IMR-90 (cell line): ENCODE measurements around the gene NUDT3. TPM values are rescaled to one million over a fixed set of nuclear protein-coding genes. Genes with fewer than 3 reads are reported as not detected.
A peak's percentile ranks its signal among the peaks of the same experiment; 100 is the strongest.

Experiments used
- ATAC-seq: fragments of 200-7000 bp; cut with Tn5 transposase; 2 replicates; pipeline ENCODE4 v1.9.1; 2020; ENCODE audit warnings: low read depth, mild to moderate bottlenecking, moderate library complexity
- BruUV-seq: library from RNA; stranded (reverse); fragments of 400-500 nt; replicated peaks from 2 replicates; lab custom pipeline; 2021; lab: Mats Ljungman, UMichigan
- CTCF ChIA-PET: fragments of 300-600 bp; formaldehyde crosslinking; extraction: SDS; loops from one replicate; lab custom pipeline; 2021; ENCODE audit warnings: antibody characterized with exemption; lab: Yijun Ruan, JAX
- POLR2A ChIA-PET: fragments of 300-600 bp; sonication (Branson Sonifier 250); formaldehyde crosslinking; loops from one replicate; lab custom pipeline; 2022; ENCODE audit warnings: antibody characterized with exemption; ENCODE audit not compliant: unreplicated experiment; lab: Charles Lee
- DNase-seq: peaks from one replicate; pipeline ENCODE4 v3.0.0; 2013
- H2AFZ ChIP-seq: replicated peaks from 2 replicates; pipeline ENCODE3; 2013; ENCODE audit warnings: low read length, mild to moderate bottlenecking; ENCODE audit not compliant: poor library complexity
- H2AK5ac ChIP-seq: 2 replicates; pipeline ENCODE4 v1.6.1; 2013; ENCODE audit warnings: low read depth, low read length, inconsistent platforms
- H2AK9ac ChIP-seq: replicated peaks from 2 replicates; pipeline ENCODE3; 2013; ENCODE audit warnings: mild to moderate bottlenecking, low read depth, low read length, moderate library complexity; ENCODE audit not compliant: poor library complexity
- H2BK120ac ChIP-seq: 2 replicates; pipeline ENCODE4 v1.6.1; 2013; ENCODE audit warnings: low read depth, low read length, inconsistent platforms
- H2BK15ac ChIP-seq: 3 replicates; pipeline ENCODE4 v1.6.1; 2013; ENCODE audit warnings: low read depth, low read length, inconsistent platforms
- H2BK20ac ChIP-seq: 2 replicates; pipeline ENCODE4 v1.6.1; 2013; ENCODE audit warnings: low read depth, mild to moderate bottlenecking, inconsistent platforms, low read length, moderate library complexity
- H2BK5ac ChIP-seq: 2 replicates; pipeline ENCODE4 v1.6.1; 2013; ENCODE audit warnings: mild to moderate bottlenecking, low read depth, low read length, inconsistent platforms; ENCODE audit not compliant: poor library complexity, severe bottlenecking
- H3K14ac ChIP-seq: replicated peaks from 2 replicates; pipeline ENCODE4 v1.6.1; 2013; ENCODE audit warnings: low read depth, low read length, inconsistent platforms
- H3K18ac ChIP-seq: 2 replicates; pipeline ENCODE4 v1.6.1; 2013; ENCODE audit warnings: low read depth, low read length, control low read depth
- H3K23ac ChIP-seq: 2 replicates; pipeline ENCODE4 v1.6.1; 2013; ENCODE audit warnings: low read depth, low read length, inconsistent platforms
- H3K27ac ChIP-seq: 2 replicates; pipeline ENCODE4 v1.5.1; 2013; ENCODE audit warnings: mild to moderate bottlenecking, control low read depth, low read length; ENCODE audit not compliant: insufficient read depth
- H3K27me3 ChIP-seq: 2 replicates; pipeline ENCODE4 v1.6.1; 2013; ENCODE audit warnings: low read length; ENCODE audit not compliant: control insufficient read depth, insufficient read depth
- H3K36me3 ChIP-seq: 2 replicates; pipeline ENCODE4 v1.6.1; 2013; ENCODE audit warnings: low read length, mixed read lengths; ENCODE audit not compliant: control insufficient read depth, insufficient read depth
- H3K4ac ChIP-seq: 2 replicates; pipeline ENCODE4 v1.6.1; 2013; ENCODE audit warnings: low read depth, low read length, inconsistent platforms
- H3K4me1 ChIP-seq: 2 replicates; pipeline ENCODE4 v1.6.1; 2013; ENCODE audit warnings: low read length, mixed read lengths; ENCODE audit not compliant: control insufficient read depth, insufficient read depth
- H3K4me2 ChIP-seq: 2 replicates; pipeline ENCODE4 v1.6.1; 2013; ENCODE audit warnings: low read depth, mild to moderate bottlenecking, control low read depth, low read length, moderate library complexity
- H3K4me3 ChIP-seq: 2 replicates; pipeline ENCODE4 v1.5.1; 2013; ENCODE audit warnings: low read depth, mild to moderate bottlenecking, control low read depth, low read length, moderate library complexity; ENCODE audit not compliant: insufficient read depth
- H3K56ac ChIP-seq: 2 replicates; pipeline ENCODE4 v1.6.1; 2013; ENCODE audit warnings: low read length, inconsistent platforms; ENCODE audit not compliant: insufficient read depth; ENCODE audit errors: extremely low read depth
- H3K79me1 ChIP-seq, 2 experiments: 2 replicates each; pipeline ENCODE4 v1.6.1; 2013; ENCODE audit warnings: low read length in 2 of 2, inconsistent platforms in 1 of 2, low read depth in 1 of 2
- H3K9ac ChIP-seq: 2 replicates; pipeline ENCODE4 v1.6.1; 2013; ENCODE audit warnings: low read depth, low read length, control low read depth
- H3K9me1 ChIP-seq: 2 replicates; pipeline ENCODE4 v1.6.1; 2013; ENCODE audit warnings: low read length, inconsistent platforms; ENCODE audit not compliant: insufficient read depth
- H3K9me3 ChIP-seq: 2 replicates; pipeline ENCODE4 v1.6.1; 2013; ENCODE audit warnings: low read length; ENCODE audit not compliant: control insufficient read depth, insufficient read depth
- H4K20me1 ChIP-seq: 2 replicates; pipeline ENCODE4 v1.6.1; 2013; ENCODE audit warnings: low read length, inconsistent platforms; ENCODE audit not compliant: insufficient read depth
- H4K5ac ChIP-seq: 2 replicates; pipeline ENCODE4 v1.6.1; 2013; ENCODE audit warnings: mild to moderate bottlenecking, low read depth, low read length, control low read depth
- H4K8ac ChIP-seq, 2 experiments: 2 replicates each; pipeline ENCODE4 v1.6.1; 2013; ENCODE audit warnings: low read depth in 2 of 2, low read length in 2 of 2, control low read depth in 1 of 2, inconsistent platforms in 1 of 2
- H4K91ac ChIP-seq: 2 replicates; pipeline ENCODE4 v1.6.1; 2013; ENCODE audit warnings: low read depth, low read length, inconsistent platforms; ENCODE audit not compliant: insufficient read depth
- BHLHE40 ChIP-seq: fragments of 150-350 bp; IDR thresholded peaks from 2 replicates; pipeline ENCODE4 v1.6.1; 2016; ENCODE audit warnings: mild to moderate bottlenecking, low read depth, low read length
- CEBPB ChIP-seq: IDR thresholded peaks from 2 replicates; pipeline ENCODE4 v1.6.1; 2012; ENCODE audit warnings: low read depth, low read length, improper control_type of control experiment
- CHD1 ChIP-seq: IDR thresholded peaks from 2 replicates; pipeline ENCODE4 v1.6.1; 2012; ENCODE audit warnings: low read depth, low read length, improper control_type of control experiment
- CTCF ChIP-seq: conservative IDR thresholded peaks from 2 replicates; pipeline ENCODE4 v1.5.1; 2012; ENCODE audit warnings: mild to moderate bottlenecking, low read depth, low read length, improper control_type of control experiment
- FOS ChIP-seq: fragments of 150-350 bp; IDR thresholded peaks from 2 replicates; pipeline ENCODE4 v1.6.1; 2016; ENCODE audit warnings: low read depth, low read length
- MAFK ChIP-seq: IDR thresholded peaks from 2 replicates; pipeline ENCODE4 v1.6.1; 2012; ENCODE audit warnings: low read depth, low read length, improper control_type of control experiment
- MAZ ChIP-seq: IDR thresholded peaks from 2 replicates; pipeline ENCODE4 v1.6.1; 2012; ENCODE audit warnings: low read depth, mild to moderate bottlenecking, low read length, improper control_type of control experiment, moderate library complexity, borderline replicate concordance
- POLR2A ChIP-seq: IDR thresholded peaks from 2 replicates; pipeline ENCODE4 v1.6.1; 2012; ENCODE audit warnings: mild to moderate bottlenecking, low read depth, low read length
- RCOR1 ChIP-seq: IDR thresholded peaks from 2 replicates; pipeline ENCODE4 v1.6.1; 2012; ENCODE audit warnings: mild to moderate bottlenecking, low read length, improper control_type of control experiment; ENCODE audit not compliant: insufficient replicate concordance
- RFX5 ChIP-seq: IDR thresholded peaks from 2 replicates; pipeline ENCODE4 v1.8.0; 2012; ENCODE audit warnings: low read depth, mild to moderate bottlenecking, low read length, moderate library complexity
- SMC3 ChIP-seq: fragments of 150-350 bp; IDR thresholded peaks from 2 replicates; pipeline ENCODE4 v1.6.1; 2016; ENCODE audit warnings: low read depth, mild to moderate bottlenecking, antibody characterized with exemption, low read length, moderate library complexity
- WGBS, 2 experiments: methylation state at CpG; one replicate each; pipeline versions ENCODE4 v1.1.5 to v1.1.7; 2013; ENCODE audit warnings: missing lambda C conversion rate in 2 of 2; ENCODE audit not compliant: insufficient read length in 1 of 2; ENCODE audit errors: extremely low coverage in 2 of 2; 5-methylcytosine and 5-hydroxymethylcytosine counted together
- dilution Hi-C: fragments of 300-500 bp; cut with HindIII; formaldehyde crosslinking; loops from one replicate; pipeline ENCODE4 v1.14.3; 2018; ENCODE audit warnings: low sequenced_read_pairs; ENCODE audit not compliant: unreplicated experiment
- in situ Hi-C: fragments of 300-500 bp; cut with MboI; formaldehyde crosslinking; loops from 3 replicates; pipeline ENCODE4 v1.14.3; 2019; ENCODE audit warnings: low sequenced_read_pairs, inconsistent platforms, mixed read lengths
- intact Hi-C: fragments of 100-400 bp; cut with micrococcal nuclease; formaldehyde crosslinking; loops from 2 replicates; pipeline ENCODE4 v1.10.0; 2022
- polyA plus RNA-seq, 3 experiments: library from polyadenylated mRNA; depleted of rRNA; stranded (reverse); fragments of >200 nt; gene quantifications; 2 replicates each; pipeline ENCODE4 v1.2.3, GENCODE V29; 2012; ENCODE audit warnings: low replicate concordance in 1 of 3
- total RNA-seq: library from RNA; depleted of rRNA; stranded (reverse); fragments of >200 nt; gene quantifications from 2 replicates; pipeline ENCODE4 v1.2.3, GENCODE V29; 2012

Gene NUDT3
- total and polyA plus RNA-seq, 2 of the 4 experiments (the other 2 are of a cell fraction), result 10.1 to 17.2 TPM

- Histone ChIP-seq H2BK15ac (no peak overlapping the region), H3K27ac (no peak overlapping the region), H3K56ac (no peak overlapping the region), H4K91ac (no peak overlapping the region), H3K9ac (no peak overlapping the region), H4K5ac (no peak overlapping the region), H3K4me1 (peaks cover 8% of the 10 kb centered on the region), H2AFZ (no peak overlapping the region), H3K18ac (no peak overlapping the region), H3K9me1 (peaks cover 12% of the 10 kb centered on the region; the same call in 1 of the 2 replicates), H3K4ac (no peak overlapping the region), H4K20me1 (peaks cover 4% of the 10 kb centered on the region; the same call in 1 of the 2 replicates), H2BK20ac (no peak overlapping the region), H3K27me3 (no peaks in the 10 kb centered on the region), H3K9me3 (peaks cover 5% of the 10 kb centered on the region), H3K4me3 (no peak overlapping the region), H3K14ac (no peak overlapping the region), H2BK120ac (no peak overlapping the region), H2AK9ac (no peak overlapping the region), H3K79me1 (0 out of 4 replicates have a peak, but pooled peaks cover 0 to 4% of the 10 kb centered on the region in 2 experiments), H2BK5ac (no peak overlapping the region), H4K8ac (no peak overlapping the region), H3K4me2 (no peak overlapping the region), H3K23ac (no peak overlapping the region), H3K36me3 (peaks cover 6% of the 10 kb centered on the region), H2AK5ac (no peak overlapping the region)
- in situ Hi-C loops (no loop called here), dilution Hi-C loops (no loop called here), intact Hi-C loops (no loop called here)
- WGBS, 2 experiments, result no CpG with 5 or more reads among the region's 6 CpGs
- CTCF ChIA-PET, result interaction anchor here (1.2 kb wide), 1 partner anchor 10 kb away, joined by 3 read pairs; no protein-coding TSS in a partner anchor
- TF ChIP-seq CEBPB (no peak), POLR2A (no peak), RCOR1 (no peak), MAZ (no peak), RFX5 (no peak), CTCF (no peak), BHLHE40 (no peak), SMC3 (no peak), FOS (no peak), MAFK (no peak), CHD1 (no peak)
- TSS peak; percentile 2 for BruUV-seq
- POLR2A ChIA-PET, result no interaction called here
- ATAC-seq, result no peak
- DNase-seq, result no peak
Observed at GRCh38 chr6:34281702-34282334, 110.7 kb downstream of the NUDT3 start.
